IMR-90 (cell line): Measurements from ENCODE around the gene CPNE6. TPM values are rescaled to one million over a fixed set of nuclear protein-coding genes. Genes with fewer than 3 reads are reported as not detected.

ENCODE experiments used
- ATAC-seq: fragments of 200-7000 bp; cut with Tn5 transposase; 2 replicates; pipeline ENCODE4 v1.9.1; 2020; ENCODE audit warnings: low read depth, mild to moderate bottlenecking, moderate library complexity
- BruUV-seq: library from RNA; stranded (reverse); fragments of 400-500 nt; replicated peaks from 2 replicates; lab custom pipeline; 2021; lab: Mats Ljungman, UMichigan
- CTCF ChIA-PET: fragments of 300-600 bp; formaldehyde crosslinking; extraction: SDS; loops from one replicate; lab custom pipeline; 2021; ENCODE audit warnings: antibody characterized with exemption; lab: Yijun Ruan, JAX
- POLR2A ChIA-PET: fragments of 300-600 bp; sonication (Branson Sonifier 250); formaldehyde crosslinking; loops from one replicate; lab custom pipeline; 2022; ENCODE audit warnings: antibody characterized with exemption; ENCODE audit not compliant: unreplicated experiment; lab: Charles Lee
- DNase-seq: peaks from one replicate; pipeline ENCODE4 v3.0.0; 2013
- H2AFZ ChIP-seq: replicated peaks from 2 replicates; pipeline ENCODE3; 2013; ENCODE audit warnings: low read length, mild to moderate bottlenecking; ENCODE audit not compliant: poor library complexity
- H2AK5ac ChIP-seq: 2 replicates; pipeline ENCODE4 v1.6.1; 2013; ENCODE audit warnings: low read depth, low read length, inconsistent platforms
- H2AK9ac ChIP-seq: replicated peaks from 2 replicates; pipeline ENCODE3; 2013; ENCODE audit warnings: mild to moderate bottlenecking, low read depth, low read length, moderate library complexity; ENCODE audit not compliant: poor library complexity
- H2BK120ac ChIP-seq: 2 replicates; pipeline ENCODE4 v1.6.1; 2013; ENCODE audit warnings: low read depth, low read length, inconsistent platforms
- H2BK15ac ChIP-seq: 3 replicates; pipeline ENCODE4 v1.6.1; 2013; ENCODE audit warnings: low read depth, low read length, inconsistent platforms
- H2BK20ac ChIP-seq: 2 replicates; pipeline ENCODE4 v1.6.1; 2013; ENCODE audit warnings: low read depth, mild to moderate bottlenecking, inconsistent platforms, low read length, moderate library complexity
- H2BK5ac ChIP-seq: 2 replicates; pipeline ENCODE4 v1.6.1; 2013; ENCODE audit warnings: mild to moderate bottlenecking, low read depth, low read length, inconsistent platforms; ENCODE audit not compliant: poor library complexity, severe bottlenecking
- H3K14ac ChIP-seq: replicated peaks from 2 replicates; pipeline ENCODE4 v1.6.1; 2013; ENCODE audit warnings: low read depth, low read length, inconsistent platforms
- H3K18ac ChIP-seq: 2 replicates; pipeline ENCODE4 v1.6.1; 2013; ENCODE audit warnings: low read depth, low read length, control low read depth
- H3K23ac ChIP-seq: 2 replicates; pipeline ENCODE4 v1.6.1; 2013; ENCODE audit warnings: low read depth, low read length, inconsistent platforms
- H3K27ac ChIP-seq: 2 replicates; pipeline ENCODE4 v1.5.1; 2013; ENCODE audit warnings: mild to moderate bottlenecking, control low read depth, low read length; ENCODE audit not compliant: insufficient read depth
- H3K27me3 ChIP-seq: 2 replicates; pipeline ENCODE4 v1.6.1; 2013; ENCODE audit warnings: low read length; ENCODE audit not compliant: control insufficient read depth, insufficient read depth
- H3K36me3 ChIP-seq: 2 replicates; pipeline ENCODE4 v1.6.1; 2013; ENCODE audit warnings: low read length, mixed read lengths; ENCODE audit not compliant: control insufficient read depth, insufficient read depth
- H3K4ac ChIP-seq: 2 replicates; pipeline ENCODE4 v1.6.1; 2013; ENCODE audit warnings: low read depth, low read length, inconsistent platforms
- H3K4me1 ChIP-seq: 2 replicates; pipeline ENCODE4 v1.6.1; 2013; ENCODE audit warnings: low read length, mixed read lengths; ENCODE audit not compliant: control insufficient read depth, insufficient read depth
- H3K4me2 ChIP-seq: 2 replicates; pipeline ENCODE4 v1.6.1; 2013; ENCODE audit warnings: low read depth, mild to moderate bottlenecking, control low read depth, low read length, moderate library complexity
- H3K4me3 ChIP-seq: 2 replicates; pipeline ENCODE4 v1.5.1; 2013; ENCODE audit warnings: low read depth, mild to moderate bottlenecking, control low read depth, low read length, moderate library complexity; ENCODE audit not compliant: insufficient read depth
- H3K56ac ChIP-seq: 2 replicates; pipeline ENCODE4 v1.6.1; 2013; ENCODE audit warnings: low read length, inconsistent platforms; ENCODE audit not compliant: insufficient read depth; ENCODE audit errors: extremely low read depth
- H3K79me1 ChIP-seq, 2 experiments: 2 replicates each; pipeline ENCODE4 v1.6.1; 2013; ENCODE audit warnings: low read length in 2 of 2, inconsistent platforms in 1 of 2, low read depth in 1 of 2
- H3K9ac ChIP-seq: 2 replicates; pipeline ENCODE4 v1.6.1; 2013; ENCODE audit warnings: low read depth, low read length, control low read depth
- H3K9me1 ChIP-seq: 2 replicates; pipeline ENCODE4 v1.6.1; 2013; ENCODE audit warnings: low read length, inconsistent platforms; ENCODE audit not compliant: insufficient read depth
- H3K9me3 ChIP-seq: 2 replicates; pipeline ENCODE4 v1.6.1; 2013; ENCODE audit warnings: low read length; ENCODE audit not compliant: control insufficient read depth, insufficient read depth
- H4K20me1 ChIP-seq: 2 replicates; pipeline ENCODE4 v1.6.1; 2013; ENCODE audit warnings: low read length, inconsistent platforms; ENCODE audit not compliant: insufficient read depth
- H4K5ac ChIP-seq: 2 replicates; pipeline ENCODE4 v1.6.1; 2013; ENCODE audit warnings: mild to moderate bottlenecking, low read depth, low read length, control low read depth
- H4K8ac ChIP-seq, 2 experiments: 2 replicates each; pipeline ENCODE4 v1.6.1; 2013; ENCODE audit warnings: low read depth in 2 of 2, low read length in 2 of 2, control low read depth in 1 of 2, inconsistent platforms in 1 of 2
- H4K91ac ChIP-seq: 2 replicates; pipeline ENCODE4 v1.6.1; 2013; ENCODE audit warnings: low read depth, low read length, inconsistent platforms; ENCODE audit not compliant: insufficient read depth
- CEBPB ChIP-seq: IDR thresholded peaks from 2 replicates; pipeline ENCODE4 v1.6.1; 2012; ENCODE audit warnings: low read depth, low read length, improper control_type of control experiment
- MAZ ChIP-seq: IDR thresholded peaks from 2 replicates; pipeline ENCODE4 v1.6.1; 2012; ENCODE audit warnings: low read depth, mild to moderate bottlenecking, low read length, improper control_type of control experiment, moderate library complexity, borderline replicate concordance
- POLR2A ChIP-seq: IDR thresholded peaks from 2 replicates; pipeline ENCODE4 v1.6.1; 2012; ENCODE audit warnings: mild to moderate bottlenecking, low read depth, low read length
- RAD21 ChIP-seq: IDR thresholded peaks from 2 replicates; pipeline ENCODE4 v1.6.1; 2012; ENCODE audit warnings: low read length, improper control_type of control experiment
- WGBS, 2 experiments: methylation state at CpG; one replicate each; pipeline versions ENCODE4 v1.1.5 to v1.1.7; 2013; ENCODE audit warnings: missing lambda C conversion rate in 2 of 2; ENCODE audit not compliant: insufficient read length in 1 of 2; ENCODE audit errors: extremely low coverage in 2 of 2; 5-methylcytosine and 5-hydroxymethylcytosine counted together
- dilution Hi-C: fragments of 300-500 bp; cut with HindIII; formaldehyde crosslinking; loops from one replicate; pipeline ENCODE4 v1.14.3; 2018; ENCODE audit warnings: low sequenced_read_pairs; ENCODE audit not compliant: unreplicated experiment
- in situ Hi-C: fragments of 300-500 bp; cut with MboI; formaldehyde crosslinking; loops from 3 replicates; pipeline ENCODE4 v1.14.3; 2019; ENCODE audit warnings: low sequenced_read_pairs, inconsistent platforms, mixed read lengths
- intact Hi-C: fragments of 100-400 bp; cut with micrococcal nuclease; formaldehyde crosslinking; loops from 2 replicates; pipeline ENCODE4 v1.10.0; 2022
- polyA plus RNA-seq, 3 experiments: library from polyadenylated mRNA; depleted of rRNA; stranded (reverse); fragments of >200 nt; gene quantifications; 2 replicates each; pipeline ENCODE4 v1.2.3, GENCODE V29; 2012; ENCODE audit warnings: low replicate concordance in 1 of 3
- total RNA-seq: library from RNA; depleted of rRNA; stranded (reverse); fragments of >200 nt; gene quantifications from 2 replicates; pipeline ENCODE4 v1.2.3, GENCODE V29; 2012

The CPNE6 gene
- total and polyA plus RNA-seq, 2 of the 4 experiments (the other 2 are of a cell fraction): not detected

GRCh38 chr14:24088095-24088494, 16.7 kb downstream of the CPNE6 start:
- Histone ChIP-seq H3K23ac (no peak overlapping the region), H3K27ac (no peak overlapping the region), H3K36me3 (no peaks in the 10 kb centered on the region), H3K4ac (no peak overlapping the region), H3K18ac (no peak overlapping the region), H3K56ac (no peak overlapping the region), H3K4me1 (no peaks in the 10 kb centered on the region), H2BK20ac (no peak overlapping the region), H2BK5ac (no peak overlapping the region), H2AK9ac (no peak overlapping the region), H2AK5ac (no peak overlapping the region), H4K20me1 (no peaks in the 10 kb centered on the region), H3K9me1 (0 out of 2 replicates have a peak, but pooled peaks cover 4% of the 10 kb centered on the region), H3K9ac (no peak overlapping the region), H4K91ac (no peak overlapping the region), H4K5ac (no peak overlapping the region), H3K27me3 (peaks cover 30% of the 10 kb centered on the region), H2BK120ac (no peak overlapping the region), H2BK15ac (no peak overlapping the region), H2AFZ (no peak overlapping the region), H3K9me3 (no peaks in the 10 kb centered on the region), H4K8ac (no peak overlapping the region), H3K14ac (no peak overlapping the region), H3K4me3 (no peak overlapping the region), H3K79me1 (no peaks in the 10 kb centered on the region), H3K4me2 (no peak overlapping the region)
- POLR2A ChIA-PET: no interaction called here
- in situ Hi-C loops: no loop called here
- ATAC-seq (no peak), DNase-seq (no peak)
- intact Hi-C loops: no loop called here
- 60% methylated on average over 2 of the region's 2 CpGs; no CpG with 5 or more reads in 1 of the 2 experiments for WGBS, 2 experiments
- dilution Hi-C loops: no loop called here
- TF ChIP-seq POLR2A (no peak), CEBPB (no peak), RAD21 (no peak), MAZ (no peak)
- CTCF ChIA-PET: no interaction called here
- BruUV-seq: no TSS peak
